Thyroid gland (tissue), 4 donors: ENCODE data around the gene GGT6. TPM values are rescaled to one million over a fixed set of nuclear protein-coding genes. Genes with fewer than 3 reads are reported as not detected.

Experiments used
- DNase-seq, 2 donors: peaks; one replicate each; pipeline ENCODE4 v3.0.0-alpha.2; 2019
- H3K27ac ChIP-seq, 3 donors: fragments of 200-600 bp; sonication (generic); 1 replicate in 2 of 3; 2 replicates in 1 of 3; pipeline ENCODE4 v1.5.1; 2016 to 2019; ENCODE audit warnings: mild to moderate bottlenecking in 1 of 3, moderate library complexity in 1 of 3
- H3K27me3 ChIP-seq: fragments of 200-600 bp; sonication (generic); one replicate; pipeline ENCODE4 v1.5.1; 2019
- H3K36me3 ChIP-seq, 2 donors: fragments of 200-600 bp; sonication (generic); one replicate each; pipeline ENCODE4 v1.5.1; 2016 to 2019
- H3K4me1 ChIP-seq, 2 donors: fragments of 200-600 bp; sonication (generic); one replicate each; pipeline ENCODE4 v1.5.1; 2017 to 2019
- H3K4me3 ChIP-seq, 3 donors: fragments of 200-600 bp; sonication (generic); replicated peaks in 1 of 3; 1 replicate in 2 of 3; 2 replicates in 1 of 3; pipeline ENCODE4 v1.5.1; 2016; ENCODE audit warnings: mild to moderate bottlenecking in 1 of 3
- H3K9me3 ChIP-seq: fragments of 200-600 bp; sonication (generic); one replicate; pipeline ENCODE4 v1.5.1; 2017
- CTCF ChIP-seq, 6 experiments: fragments of 200-600 bp in 3 of 6; fragments of 450-650 bp in 3 of 6; sonication (generic) in 3 of 6; IDR thresholded peaks; one replicate each; pipeline ENCODE4 v1.5.1; 2016 to 2019; ENCODE audit warnings: antibody characterized with exemption in 6 of 6, mild to moderate bottlenecking in 2 of 6, inconsistent platforms in 1 of 6, moderate library complexity in 1 of 6
- POLR2A ChIP-seq, 2 donors: fragments of 450-650 bp; IDR thresholded peaks; one replicate each; pipeline ENCODE4 v1.6.1; 2017; ENCODE audit warnings: antibody characterized with exemption in 2 of 2, mild to moderate bottlenecking in 2 of 2, moderate library complexity in 1 of 2
- WGBS, 2 donors: methylation state at CpG; one replicate each; pipeline ENCODE4 v1.1.5; 2017; 5-methylcytosine and 5-hydroxymethylcytosine counted together
- intact Hi-C: fragments of 100-400 bp; cut with DNase I; formaldehyde crosslinking; loops from one replicate; pipeline ENCODE4 v1.15.1; 2023
- total RNA-seq, 4 donors: library from RNA; depleted of rRNA; stranded (reverse); fragments of >200 nt; gene quantifications; one replicate each; pipeline ENCODE4 v1.2.3, GENCODE V29; 2016

The GGT6 gene, protein sequence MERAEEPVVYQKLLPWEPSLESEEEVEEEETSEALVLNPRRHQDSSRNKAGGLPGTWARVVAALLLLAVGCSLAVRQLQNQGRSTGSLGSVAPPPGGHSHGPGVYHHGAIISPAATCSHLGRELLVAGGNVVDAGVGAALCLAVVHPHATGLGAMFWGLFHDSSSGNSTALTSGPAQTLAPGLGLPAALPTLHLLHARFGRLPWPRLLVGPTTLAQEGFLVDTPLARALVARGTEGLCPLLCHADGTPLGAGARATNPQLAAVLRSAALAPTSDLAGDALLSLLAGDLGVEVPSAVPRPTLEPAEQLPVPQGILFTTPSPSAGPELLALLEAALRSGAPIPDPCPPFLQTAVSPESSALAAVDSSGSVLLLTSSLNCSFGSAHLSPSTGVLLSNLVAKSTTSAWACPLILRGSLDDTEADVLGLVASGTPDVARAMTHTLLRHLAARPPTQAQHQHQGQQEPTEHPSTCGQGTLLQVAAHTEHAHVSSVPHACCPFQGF
- total RNA-seq: 1 to 10 TPM in 1 of 4 donors, under 1 TPM in 1, not detected in 2; 0.56 to 1.3 TPM

DNA sequence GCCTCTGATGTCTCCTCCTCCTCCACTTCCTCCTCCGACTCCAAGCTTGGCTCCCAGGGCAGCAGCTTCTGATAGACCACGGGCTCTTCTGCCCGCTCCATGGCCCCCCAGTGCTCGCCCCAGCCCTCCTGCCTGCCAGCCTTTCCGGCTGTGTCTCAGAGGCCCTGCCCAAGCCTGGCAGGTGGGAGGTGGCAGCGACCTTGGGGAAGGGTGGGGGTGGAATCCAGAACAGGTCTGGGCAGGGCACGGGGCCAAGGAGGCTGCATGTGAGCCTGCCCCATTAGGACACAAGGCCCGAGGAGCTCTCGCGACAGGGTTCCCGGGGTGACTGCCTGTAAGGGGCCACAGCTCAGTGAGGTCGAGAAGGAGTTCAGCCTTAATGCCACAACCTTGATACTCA lies at the start of gene GGT6:
GGT6 (minus strand) TSS at position 157 of the 400 bp plus-strand sequence; CDS start at position 101, 56 bp downstream.
- H3K4me1 ChIP-seq: peaks cover 6% of the 10 kb centered on the region in 2 donors
- H3K27me3 ChIP-seq: no peaks in the 10 kb centered on the region
- H3K4me3 ChIP-seq: no peak within 1 kb of the TSS
- no peak for TF ChIP-seq POLR2A (IDR thresholded peaks at IDR 0.05)
- no peak for TF ChIP-seq CTCF (IDR thresholded peaks at IDR 0.05)
- no peak within 1 kb of the TSS for H3K27ac ChIP-seq
- H3K9me3 ChIP-seq: no peaks in the 10 kb centered on the region
- no peaks in the 10 kb centered on the region for H3K36me3 ChIP-seq
- DNase-seq: peak in 1 of 2 donors; percentile 47
- WGBS, 2 donors: 63% methylated on average over 10 of the region's 12 CpGs
- intact Hi-C loops: loop anchor here (10.0 kb wide), 1 partner anchor 136 kb away; no protein-coding TSS in a partner anchor

DNA sequence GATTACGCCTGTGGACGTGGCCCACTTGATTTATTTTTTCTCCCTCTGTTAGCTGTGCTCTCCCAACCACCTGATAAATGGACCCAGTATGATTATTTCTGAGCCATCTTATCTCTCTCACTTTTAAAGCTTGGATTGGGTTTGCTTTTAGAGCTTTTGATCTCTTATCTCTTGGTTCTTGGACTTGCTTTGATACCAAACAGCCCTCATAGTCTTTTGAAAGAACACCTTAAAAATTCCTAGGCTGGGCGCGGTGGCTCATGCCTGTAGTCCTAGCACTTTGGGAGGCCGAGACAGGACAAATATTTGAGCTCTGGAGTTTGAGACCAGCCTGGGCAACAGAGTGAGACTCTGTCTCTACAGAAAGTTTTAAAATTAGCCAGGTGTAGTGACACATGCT lies 49.8 kb upstream of the GGT6 start:
- Histone ChIP-seq H3K4me1 (peaks cover 4 to 5% of the 10 kb centered on the region in 2 donors), H3K27me3 (no peaks in the 10 kb centered on the region), H3K9me3 (no peaks in the 10 kb centered on the region), H3K4me3 (no peak overlapping the region), H3K36me3 (no peaks in the 10 kb centered on the region), H3K27ac (no peak overlapping the region)
- intact Hi-C loops: no loop called here
- 89 to 96% methylated on average over 5 of the region's 5 CpGs for WGBS, 2 donors
- TF ChIP-seq POLR2A (IDR thresholded peaks at IDR 0.05) (no peak), CTCF (IDR thresholded peaks at IDR 0.05) (no peak)
- DNase-seq: no peak

- no peak for TF ChIP-seq POLR2A (IDR thresholded peaks at IDR 0.05)
- no peak for TF ChIP-seq CTCF (IDR thresholded peaks at IDR 0.05)
- DNase-seq: no peak
- Histone ChIP-seq H3K4me1 (peaks cover 4 to 5% of the 10 kb centered on the region in 2 donors), H3K27ac (no peak overlapping the region), H3K27me3 (no peaks in the 10 kb centered on the region), H3K4me3 (no peak overlapping the region), H3K9me3 (no peaks in the 10 kb centered on the region), H3K36me3 (no peaks in the 10 kb centered on the region)
- WGBS, 2 donors: 80 to 86% methylated on average over 7 of the region's 7 CpGs
- intact Hi-C loops: no loop called here
Observed at GRCh38 chr17:4609761-4610160, 49.4 kb upstream of the GGT6 start.

GRCh38 chr17:4607773-4608187 lies 47.4 kb upstream of the GGT6 start:
- Histone ChIP-seq H3K27ac (peak overlapping the region in 1 of 3 donors; percentile 57), H3K36me3 (no peaks in the 10 kb centered on the region), H3K4me3 (no peak overlapping the region), H3K9me3 (no peaks in the 10 kb centered on the region), H3K4me1 (peaks cover 4 to 5% of the 10 kb centered on the region in 2 donors), H3K27me3 (no peaks in the 10 kb centered on the region)
- no peak for TF ChIP-seq CTCF (IDR thresholded peaks at IDR 0.05)
- TF ChIP-seq POLR2A (IDR thresholded peaks at IDR 0.05): no peak
- peak; percentile 34 to 53 for DNase-seq
- intact Hi-C loops: no loop called here
- 5 to 15% methylated on average over 9 of the region's 9 CpGs for WGBS, 2 donors

DNA sequence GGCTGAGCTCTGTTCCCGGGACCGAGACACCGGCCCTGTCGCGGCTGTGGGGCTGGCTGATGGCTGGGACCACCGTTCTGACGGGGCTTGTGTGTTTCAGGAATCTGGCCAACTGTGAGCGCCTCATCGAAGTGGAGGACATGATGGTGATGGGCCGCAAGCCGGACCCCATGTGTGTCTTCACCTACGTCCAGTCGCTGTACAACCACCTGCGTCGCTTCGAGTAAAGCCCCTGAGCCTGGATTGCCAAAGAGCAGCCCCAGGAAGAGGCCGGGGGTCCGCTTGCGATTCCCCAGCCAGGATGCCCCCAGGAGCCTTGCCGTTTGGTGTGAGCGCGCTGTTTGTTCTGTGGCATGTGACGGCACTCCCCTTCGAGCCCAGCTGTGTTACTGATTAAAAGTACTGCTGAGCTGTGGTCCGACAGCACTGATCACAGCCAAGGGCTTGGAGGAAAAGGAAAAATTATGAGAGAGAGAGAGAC lies 46.9 kb upstream of the GGT6 start:
- Histone ChIP-seq H3K36me3 (no peaks in the 10 kb centered on the region), H3K27ac (peak overlapping the region in 2 of 3 donors; percentile 7 to 57), H3K4me3 (no peak overlapping the region), H3K4me1 (peaks cover 4 to 5% of the 10 kb centered on the region in 2 donors), H3K27me3 (no peaks in the 10 kb centered on the region), H3K9me3 (no peaks in the 10 kb centered on the region)
- intact Hi-C loops: no loop called here
- no peak for TF ChIP-seq CTCF (IDR thresholded peaks at IDR 0.05)
- no peak for TF ChIP-seq POLR2A (IDR thresholded peaks at IDR 0.05)
- 77 to 80% methylated on average over 22 to 25 of the region's 25 CpGs for WGBS, 2 donors
- no peak for DNase-seq
